Transverse colon (tissue), 4 donors: ENCODE measurements around the gene GSDMA.
"Not testable (repeated sequence)": the region's sequence is repeated elsewhere in the genome, so short reads cannot be mapped to it uniquely, and the experiment has no call there.

Experiments used
- EP300 ChIP-seq: sonication (generic); formaldehyde crosslinking; IDR thresholded peaks from one replicate; pipeline ENCODE4 v1.6.1; 2017; ENCODE audit warnings: antibody characterized with exemption, low read depth
- POLR2A ChIP-seq: fragments of 450-650 bp; IDR thresholded peaks from one replicate; pipeline ENCODE4 v1.6.1; 2016; ENCODE audit warnings: antibody characterized with exemption, mild to moderate bottlenecking, moderate library complexity
- POLR2AphosphoS5 ChIP-seq, 3 donors: sonication (generic); formaldehyde crosslinking; IDR thresholded peaks; one replicate each; pipeline ENCODE4 v1.6.1; 2016; ENCODE audit warnings: antibody characterized with exemption in 3 of 3
- TF ChIP-seq, protein P1 (sequence below), 5 experiments: fragments of 200-600 bp in 3 of 5; fragments of 450-650 bp in 2 of 5; sonication (generic) in 3 of 5; IDR thresholded peaks; 1 replicate in 2 of 5; 2 replicates in 3 of 5; pipeline ENCODE4 v1.5.1; 2016 to 2017; ENCODE audit warnings: antibody characterized with exemption in 5 of 5, inconsistent platforms in 3 of 5, mild to moderate bottlenecking in 2 of 5, moderate library complexity in 1 of 5

GRCh38 chr17:40010946-40011500, 48.2 kb downstream of the GSDMA start:
- TF ChIP-seq, protein P1, sequence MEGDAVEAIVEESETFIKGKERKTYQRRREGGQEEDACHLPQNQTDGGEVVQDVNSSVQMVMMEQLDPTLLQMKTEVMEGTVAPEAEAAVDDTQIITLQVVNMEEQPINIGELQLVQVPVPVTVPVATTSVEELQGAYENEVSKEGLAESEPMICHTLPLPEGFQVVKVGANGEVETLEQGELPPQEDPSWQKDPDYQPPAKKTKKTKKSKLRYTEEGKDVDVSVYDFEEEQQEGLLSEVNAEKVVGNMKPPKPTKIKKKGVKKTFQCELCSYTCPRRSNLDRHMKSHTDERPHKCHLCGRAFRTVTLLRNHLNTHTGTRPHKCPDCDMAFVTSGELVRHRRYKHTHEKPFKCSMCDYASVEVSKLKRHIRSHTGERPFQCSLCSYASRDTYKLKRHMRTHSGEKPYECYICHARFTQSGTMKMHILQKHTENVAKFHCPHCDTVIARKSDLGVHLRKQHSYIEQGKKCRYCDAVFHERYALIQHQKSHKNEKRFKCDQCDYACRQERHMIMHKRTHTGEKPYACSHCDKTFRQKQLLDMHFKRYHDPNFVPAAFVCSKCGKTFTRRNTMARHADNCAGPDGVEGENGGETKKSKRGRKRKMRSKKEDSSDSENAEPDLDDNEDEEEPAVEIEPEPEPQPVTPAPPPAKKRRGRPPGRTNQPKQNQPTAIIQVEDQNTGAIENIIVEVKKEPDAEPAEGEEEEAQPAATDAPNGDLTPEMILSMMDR (IDR thresholded peaks at IDR 0.05), result not testable (repeated sequence)
- not testable (repeated sequence) for TF ChIP-seq POLR2A; EP300; POLR2AphosphoS5 (IDR thresholded peaks at IDR 0.05)
